Prostate gland (tissue), 2 donors: ENCODE results near the gene RAB3C. TPM values are rescaled to one million over a fixed set of nuclear protein-coding genes. Genes with fewer than 3 reads are reported as not detected.
"Not testable (repeated sequence)": the region's sequence is repeated elsewhere in the genome, so short reads cannot be mapped to it uniquely, and the experiment has no call there.

Experiments used
- DNase-seq: peaks from one replicate; pipeline ENCODE4 v3.0.0-alpha.2; 2019; ENCODE audit warnings: low spot score
- H3K27ac ChIP-seq, 2 donors: fragments of 200-600 bp; sonication (generic); 2 replicates each; pipeline ENCODE4 v1.5.1; 2017 to 2019
- H3K27me3 ChIP-seq: fragments of 200-600 bp; sonication (generic); replicated peaks from 2 replicates; pipeline ENCODE4 v1.5.1; 2019; ENCODE audit not compliant: insufficient read depth
- H3K36me3 ChIP-seq, 2 donors: fragments of 200-600 bp; sonication (generic); 1 replicate in 1 of 2; 2 replicates in 1 of 2; pipeline versions ENCODE4 v1.5.1 to v1.8.1; 2017 to 2019
- H3K4me1 ChIP-seq: fragments of 200-600 bp; sonication (generic); replicated peaks from 2 replicates; pipeline ENCODE4 v1.5.1; 2019
- H3K4me3 ChIP-seq, 2 donors: fragments of 200-600 bp; sonication (generic); 2 replicates each; pipeline ENCODE4 v1.5.1; 2017 to 2019
- H3K9me3 ChIP-seq: fragments of 200-600 bp; sonication (generic); 2 replicates; pipeline ENCODE4 v1.5.1; 2017
- CTCF ChIP-seq, 4 experiments: fragments of 200-600 bp in 2 of 4; fragments of 450-650 bp in 2 of 4; sonication (generic) in 2 of 4; IDR thresholded peaks; 1 replicate in 3 of 4; 2 replicates in 1 of 4; pipeline ENCODE4 v1.5.1; 2016 to 2019; ENCODE audit warnings: antibody characterized with exemption in 4 of 4, mild to moderate bottlenecking in 2 of 4, moderate library complexity in 2 of 4
- POLR2A ChIP-seq: fragments of 450-650 bp; IDR thresholded peaks from one replicate; pipeline ENCODE4 v1.6.1; 2016; ENCODE audit warnings: antibody characterized with exemption, mild to moderate bottlenecking
- POLR2AphosphoS5 ChIP-seq: sonication (generic); formaldehyde crosslinking; IDR thresholded peaks from one replicate; pipeline ENCODE4 v1.6.1; 2017; ENCODE audit warnings: antibody characterized with exemption
- WGBS: methylation state at CpG from one replicate; pipeline ENCODE4 v1.1.5; 2018; 5-methylcytosine and 5-hydroxymethylcytosine counted together
- intact Hi-C: fragments of 100-400 bp; cut with DNase I; formaldehyde crosslinking; loops from one replicate; pipeline ENCODE4 v1.14.2; 2022
- total RNA-seq, 2 donors: library from RNA; depleted of rRNA; stranded (reverse); fragments of >200 nt; gene quantifications; one replicate each; pipeline ENCODE4 v1.1.0, GENCODE V29; 2016

The RAB3C gene
- total RNA-seq, 2 donors from 2014 or later = 0.45 TPM; not detected in 1

DNA sequence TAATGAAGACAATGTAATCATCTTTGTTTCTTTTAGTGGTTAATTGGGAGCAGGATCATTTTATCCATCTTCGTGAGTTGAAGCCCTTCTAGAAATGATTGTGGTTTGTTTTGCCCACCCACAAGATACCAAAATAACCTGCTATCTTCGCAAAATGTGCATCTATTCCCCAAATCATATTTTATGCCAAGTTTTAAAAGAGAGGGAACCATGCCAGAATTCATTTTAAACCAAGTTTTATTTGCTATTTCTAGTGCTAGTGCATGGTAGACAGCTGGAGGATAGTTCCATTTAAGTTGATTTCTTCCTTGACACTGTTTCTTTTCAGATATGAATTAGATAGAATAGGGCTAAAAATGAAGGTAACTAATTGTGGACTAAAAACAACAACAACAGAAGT is 104.2 kb downstream of the RAB3C start:
- Histone ChIP-seq H3K27ac (no peak overlapping the region), H3K4me1 (no peaks in the 10 kb centered on the region), H3K27me3 (no peaks in the 10 kb centered on the region), H3K9me3 (no peaks in the 10 kb centered on the region), H3K4me3 (no peak overlapping the region), H3K36me3 (no peaks in the 10 kb centered on the region)
- intact Hi-C loops = no loop called here
- no peak for DNase-seq
- TF ChIP-seq POLR2A = no peak
- TF ChIP-seq POLR2AphosphoS5 = no peak
- no peak for TF ChIP-seq CTCF (IDR thresholded peaks at IDR 0.05)
- 64% methylated on average over 2 of the region's 2 CpGs for WGBS

DNA sequence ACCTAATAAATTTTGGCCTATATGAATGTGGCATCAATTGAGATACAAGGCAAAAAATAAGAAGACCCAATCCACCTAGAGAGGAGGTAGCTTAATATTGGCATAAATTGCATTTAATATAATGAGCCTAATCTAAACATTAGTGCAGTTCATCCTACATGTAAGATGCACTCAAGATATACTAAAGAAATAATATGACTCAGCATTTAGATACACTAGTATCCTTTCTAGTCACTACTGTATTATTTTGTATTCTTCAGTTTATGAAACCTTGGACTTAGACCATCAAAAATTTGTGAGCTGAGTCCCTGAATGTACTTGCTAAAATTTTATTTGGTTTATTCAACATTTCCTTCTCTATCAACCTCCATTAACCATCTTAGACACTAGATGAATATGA is 104.7 kb downstream of the RAB3C start:
- no peaks in the 10 kb centered on the region for H3K27me3 ChIP-seq
- intact Hi-C loops = no loop called here
- TF ChIP-seq POLR2AphosphoS5 = no peak
- TF ChIP-seq CTCF (IDR thresholded peaks at IDR 0.05) = no peak
- TF ChIP-seq POLR2A = no peak
- H3K27ac ChIP-seq = no peak overlapping the region
- H3K9me3 ChIP-seq = no peaks in the 10 kb centered on the region
- DNase-seq = no peak
- H3K4me1 ChIP-seq = no peaks in the 10 kb centered on the region
- H3K36me3 ChIP-seq = no peaks in the 10 kb centered on the region
- H3K4me3 ChIP-seq = no peak overlapping the region

- H3K36me3 ChIP-seq, H3K9me3 ChIP-seq, H3K27me3 ChIP-seq, intact Hi-C loops, H3K4me3 ChIP-seq, H3K4me1 ChIP-seq: not testable (repeated sequence)
- 63% methylated on average over 5 of the region's 5 CpGs for WGBS
- peak; percentile 5 for DNase-seq
- peak overlapping the region in 1 of 2 donors; percentile 55 for H3K27ac ChIP-seq
These were observed 116.3 kb downstream of the RAB3C start for GRCh38 chr5:58699088-58699761.

GRCh38 chr5:58699762-58700118 is 116.9 kb downstream of the RAB3C start:
- Histone ChIP-seq H3K9me3 (no peaks in the 10 kb centered on the region), H3K4me3 (no peak overlapping the region), H3K4me1 (no peaks in the 10 kb centered on the region), H3K27ac (peak overlapping the region in 1 of 2 donors; percentile 55), H3K27me3 (peaks cover 3% of the 10 kb centered on the region), H3K36me3 (no peaks in the 10 kb centered on the region)
- DNase-seq = no peak
- WGBS = 86% methylated on average over 6 of the region's 6 CpGs
- TF ChIP-seq CTCF (IDR thresholded peaks at IDR 0.05) = no peak
- TF ChIP-seq POLR2AphosphoS5 = no peak
- TF ChIP-seq POLR2A = no peak
- intact Hi-C loops = no loop called here

GRCh38 chr5:58703925-58704555 is 121.2 kb downstream of the RAB3C start:
- H3K9me3 ChIP-seq = no peaks in the 10 kb centered on the region
- no peak overlapping the region for H3K27ac ChIP-seq
- peaks cover 3% of the 10 kb centered on the region for H3K27me3 ChIP-seq
- no peaks in the 10 kb centered on the region for H3K4me1 ChIP-seq
- WGBS = 67% methylated on average over 3 of the region's 3 CpGs
- DNase-seq = no peak
- no peak overlapping the region for H3K4me3 ChIP-seq
- TF ChIP-seq CTCF (IDR thresholded peaks at IDR 0.05) (no peak), POLR2AphosphoS5 (no peak), POLR2A (no peak)
- intact Hi-C loops = no loop called here
- H3K36me3 ChIP-seq = no peaks in the 10 kb centered on the region
